Suprapubic skin (tissue), 4 donors: ENCODE results near the gene ARHGAP25.

Source experiments
- POLR2A ChIP-seq, 2 donors: fragments of 450-650 bp; IDR thresholded peaks; one replicate each; pipeline ENCODE4 v1.6.1; 2017; ENCODE audit warnings: antibody characterized with exemption in 2 of 2, mild to moderate bottlenecking in 2 of 2, moderate library complexity in 2 of 2
- POLR2AphosphoS5 ChIP-seq, 3 donors: sonication (generic); formaldehyde crosslinking; IDR thresholded peaks; one replicate each; pipeline ENCODE4 v1.6.1; 2017; ENCODE audit warnings: antibody characterized with exemption in 3 of 3
- TF ChIP-seq, protein P1 (sequence below), 2 donors: fragments of 200-600 bp in 1 of 2; fragments of 450-650 bp in 1 of 2; sonication (generic) in 1 of 2; IDR thresholded peaks; one replicate each; pipeline ENCODE4 v1.5.1; 2016 to 2019; ENCODE audit warnings: antibody characterized with exemption in 2 of 2, mild to moderate bottlenecking in 1 of 2, moderate library complexity in 1 of 2

DNA sequence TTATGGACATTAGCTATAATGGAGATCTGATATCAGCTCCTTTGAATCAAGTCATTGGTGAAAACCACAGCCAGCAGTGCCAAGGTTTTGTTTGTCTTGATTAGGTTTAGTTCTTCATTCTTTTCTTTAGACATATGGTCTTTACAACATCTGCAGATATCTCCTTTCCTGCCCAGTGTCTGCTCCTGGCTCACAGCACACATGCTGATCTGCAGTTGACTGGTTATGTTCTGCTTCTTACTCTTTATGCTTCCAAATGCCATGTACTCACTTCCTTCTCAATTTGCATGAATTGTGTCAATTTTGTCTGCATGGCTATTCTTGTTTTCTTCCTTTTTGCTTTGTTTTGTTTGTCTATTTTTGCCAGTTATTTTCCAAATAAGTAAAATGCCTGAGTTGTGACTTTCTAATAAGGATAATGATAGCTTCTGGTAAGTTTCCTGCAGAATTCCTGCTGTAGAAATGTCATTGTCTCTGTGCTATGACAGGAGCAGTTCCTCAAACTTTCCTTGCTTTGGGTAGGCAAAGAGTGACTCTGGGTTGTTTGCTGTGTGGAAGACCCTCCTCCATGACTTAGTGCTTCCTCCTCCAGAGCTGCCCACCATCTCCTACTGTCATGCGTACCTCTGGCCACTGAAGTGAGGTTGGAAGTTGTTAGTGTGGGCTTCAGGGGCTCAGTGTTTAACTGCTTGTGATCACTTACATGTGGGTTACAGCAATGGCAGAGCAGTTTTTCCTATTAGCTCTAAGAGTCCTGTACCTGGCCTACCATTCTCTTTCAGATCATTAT lies 8.2 kb downstream of the ARHGAP25 start:
- no peak for TF ChIP-seq POLR2A (IDR thresholded peaks at IDR 0.05)
- TF ChIP-seq, protein P1, sequence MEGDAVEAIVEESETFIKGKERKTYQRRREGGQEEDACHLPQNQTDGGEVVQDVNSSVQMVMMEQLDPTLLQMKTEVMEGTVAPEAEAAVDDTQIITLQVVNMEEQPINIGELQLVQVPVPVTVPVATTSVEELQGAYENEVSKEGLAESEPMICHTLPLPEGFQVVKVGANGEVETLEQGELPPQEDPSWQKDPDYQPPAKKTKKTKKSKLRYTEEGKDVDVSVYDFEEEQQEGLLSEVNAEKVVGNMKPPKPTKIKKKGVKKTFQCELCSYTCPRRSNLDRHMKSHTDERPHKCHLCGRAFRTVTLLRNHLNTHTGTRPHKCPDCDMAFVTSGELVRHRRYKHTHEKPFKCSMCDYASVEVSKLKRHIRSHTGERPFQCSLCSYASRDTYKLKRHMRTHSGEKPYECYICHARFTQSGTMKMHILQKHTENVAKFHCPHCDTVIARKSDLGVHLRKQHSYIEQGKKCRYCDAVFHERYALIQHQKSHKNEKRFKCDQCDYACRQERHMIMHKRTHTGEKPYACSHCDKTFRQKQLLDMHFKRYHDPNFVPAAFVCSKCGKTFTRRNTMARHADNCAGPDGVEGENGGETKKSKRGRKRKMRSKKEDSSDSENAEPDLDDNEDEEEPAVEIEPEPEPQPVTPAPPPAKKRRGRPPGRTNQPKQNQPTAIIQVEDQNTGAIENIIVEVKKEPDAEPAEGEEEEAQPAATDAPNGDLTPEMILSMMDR (IDR thresholded peaks at IDR 0.05): no peak
- no peak for TF ChIP-seq POLR2AphosphoS5 (IDR thresholded peaks at IDR 0.05)
